Ammon's horn (tissue), 1 donor: Measurements from ENCODE around the gene SYNM.

Source experiments
- DNase-seq: peaks from one replicate; pipeline ENCODE4 v3.0.0-alpha.2; 2016; ENCODE audit warnings: low spot score

Gene SYNM

DNA sequence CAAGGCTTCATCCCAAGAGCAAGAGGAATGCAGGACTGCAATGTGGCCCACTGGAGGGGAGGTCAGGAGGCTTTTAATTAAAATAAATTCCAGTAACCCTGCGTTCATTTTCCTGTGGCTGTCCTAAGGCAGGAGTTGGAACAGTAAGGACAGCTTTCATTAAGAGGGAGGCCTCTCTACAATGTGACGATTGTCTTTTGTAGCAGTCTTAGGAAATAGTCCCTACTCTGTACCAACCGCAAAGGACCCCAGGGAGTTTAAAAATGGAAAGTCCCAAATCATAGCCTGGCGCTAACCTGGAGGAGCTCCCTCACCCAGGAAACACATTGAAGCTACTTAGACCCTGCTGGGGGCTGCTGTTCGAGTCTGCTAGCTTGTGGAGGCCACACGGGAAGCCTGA, 62.8 kb downstream of the SYNM start:
- no peak for DNase-seq

DNA sequence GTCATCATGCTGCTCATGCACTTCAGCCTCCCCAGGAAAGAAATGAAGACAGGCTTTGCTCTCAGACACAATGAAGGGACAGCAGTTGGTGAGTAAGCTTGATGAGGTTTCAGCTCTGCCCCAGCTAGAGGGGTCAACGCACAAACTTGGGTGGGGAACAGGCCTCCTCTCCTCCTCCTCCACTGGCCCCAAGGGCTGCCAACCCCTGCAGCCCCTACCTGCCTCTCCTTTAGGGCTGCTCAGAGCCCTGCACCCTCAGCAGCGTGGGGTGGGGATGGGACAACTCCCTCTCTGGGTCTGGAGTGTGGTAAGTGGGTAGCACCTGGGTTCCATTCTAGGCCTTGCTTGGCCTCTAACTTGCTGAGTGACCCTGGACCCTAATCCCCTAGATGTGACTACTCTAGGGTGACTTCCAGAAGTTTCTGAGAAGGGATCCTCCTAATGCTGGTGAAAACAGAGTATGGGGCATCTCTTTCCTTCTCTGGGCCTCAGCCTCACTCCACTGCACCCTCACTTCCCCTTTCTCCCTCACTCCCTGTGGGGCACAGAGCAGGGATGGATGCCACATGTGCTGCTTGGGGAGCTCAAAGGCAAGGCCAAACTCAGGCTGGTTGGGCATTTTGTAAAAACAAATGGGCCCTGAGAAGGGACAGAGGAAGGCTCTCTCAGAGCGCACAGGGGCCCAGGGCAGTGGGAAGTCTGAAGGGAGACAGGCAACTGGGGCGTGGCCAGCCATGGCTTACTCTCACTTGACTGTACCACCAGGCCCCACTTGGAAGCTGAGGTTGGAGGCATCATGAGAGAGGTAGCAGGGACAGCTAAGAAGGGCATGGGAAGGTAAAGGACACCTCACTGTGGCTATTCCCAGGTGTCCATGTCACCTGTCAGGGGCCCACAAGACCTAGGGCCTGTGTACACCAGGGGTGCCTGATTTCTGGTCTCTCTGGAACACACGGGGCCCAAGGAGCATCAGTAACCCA, 64.0 kb downstream of the SYNM start:
- DNase-seq: no peak

DNA sequence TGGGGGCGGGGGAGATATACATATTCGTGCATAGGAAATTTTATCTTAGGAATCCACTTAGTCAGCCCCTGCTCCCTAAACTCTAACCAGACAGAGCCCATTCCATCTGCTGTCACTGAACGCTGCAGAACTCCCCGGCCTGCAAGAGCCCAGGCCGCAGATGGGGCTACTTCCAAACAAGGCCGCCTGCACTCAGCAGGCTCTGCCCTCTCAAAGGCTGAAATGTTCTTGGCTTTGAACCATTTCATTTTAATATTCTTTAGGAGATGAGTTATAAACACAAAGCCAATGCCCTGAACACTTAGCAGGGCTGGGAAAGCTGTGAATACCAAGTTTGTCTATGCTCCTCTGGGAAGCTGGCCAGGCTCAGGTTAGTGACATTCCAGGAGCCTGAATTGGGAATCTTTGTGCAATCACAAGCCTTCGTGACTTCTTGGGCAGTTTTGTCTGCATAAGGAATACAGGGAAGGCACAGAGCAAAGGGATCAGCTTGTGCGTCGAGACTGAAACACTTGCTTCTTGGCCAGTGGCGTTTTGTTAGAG, 65.0 kb downstream of the SYNM start:
- no peak for DNase-seq

DNA sequence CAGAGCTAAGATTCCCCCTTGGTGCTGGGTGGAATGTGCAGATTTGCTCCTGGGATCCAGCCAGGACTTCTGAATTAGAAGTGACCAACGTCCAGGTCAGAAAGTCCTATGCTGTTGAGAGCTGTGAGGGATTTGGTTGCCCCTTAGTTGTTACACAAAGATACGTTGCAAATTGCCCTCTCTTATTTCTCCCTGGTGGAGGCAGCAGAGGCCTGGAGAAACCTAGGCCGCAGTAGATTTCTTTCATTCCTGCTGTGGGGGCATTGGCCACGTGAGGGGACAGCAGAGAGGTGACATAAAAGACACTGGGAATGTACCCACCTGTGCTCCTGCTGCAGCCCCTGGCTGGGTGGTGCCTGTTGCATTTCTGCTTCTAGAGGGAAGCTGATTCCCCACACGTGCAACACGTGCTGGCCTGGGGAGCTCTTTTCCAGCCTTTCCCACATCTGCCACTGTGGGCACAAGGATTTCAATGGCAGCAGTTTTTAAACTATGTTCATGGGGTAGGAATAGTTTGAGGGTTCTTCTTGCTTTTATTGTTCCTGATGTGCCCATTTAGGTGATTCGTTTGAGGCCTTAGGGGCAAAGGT, 65.7 kb downstream of the SYNM start:
- no peak for DNase-seq

DNA sequence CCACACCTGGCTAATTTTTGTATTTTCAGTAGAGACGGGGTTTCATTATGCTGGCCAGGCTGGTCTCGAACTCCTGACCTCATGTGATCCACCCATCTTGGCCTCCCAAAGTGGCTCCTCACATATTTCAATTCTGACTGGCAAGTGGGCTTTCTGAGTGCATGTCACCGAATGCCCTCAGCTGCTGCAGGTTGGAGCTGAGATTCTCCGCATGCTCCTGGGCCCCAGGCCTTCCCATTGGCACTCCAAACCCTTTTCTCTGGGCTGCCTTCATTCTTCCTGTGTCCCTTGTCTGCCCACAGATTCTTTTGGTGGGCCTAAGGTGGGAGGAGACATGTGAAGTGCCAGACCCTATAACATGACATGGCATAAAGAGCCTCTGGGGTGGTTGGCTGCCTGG, 67.3 kb downstream of the SYNM start:
- DNase-seq: no peak

DNA sequence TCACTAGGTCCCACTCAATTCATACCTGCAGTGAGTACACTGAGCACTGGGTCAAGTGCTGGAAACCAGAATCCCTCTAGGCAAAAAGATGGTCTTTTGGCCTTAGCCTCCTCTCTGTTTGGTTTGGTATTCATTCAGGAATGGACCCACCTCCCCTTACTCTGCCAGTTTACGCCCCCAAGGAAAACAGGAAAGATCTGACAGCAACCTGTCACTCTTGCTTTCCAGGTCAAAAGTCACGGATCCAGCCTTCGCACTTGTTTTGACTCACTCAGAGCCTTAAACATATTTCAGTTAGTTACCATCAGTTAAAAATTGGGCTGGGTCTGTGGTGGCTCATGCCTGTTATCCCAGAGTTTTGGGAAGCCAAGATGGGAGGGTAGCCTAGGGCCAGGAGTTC, 68.1 kb downstream of the SYNM start:
- DNase-seq: no peak

DNA sequence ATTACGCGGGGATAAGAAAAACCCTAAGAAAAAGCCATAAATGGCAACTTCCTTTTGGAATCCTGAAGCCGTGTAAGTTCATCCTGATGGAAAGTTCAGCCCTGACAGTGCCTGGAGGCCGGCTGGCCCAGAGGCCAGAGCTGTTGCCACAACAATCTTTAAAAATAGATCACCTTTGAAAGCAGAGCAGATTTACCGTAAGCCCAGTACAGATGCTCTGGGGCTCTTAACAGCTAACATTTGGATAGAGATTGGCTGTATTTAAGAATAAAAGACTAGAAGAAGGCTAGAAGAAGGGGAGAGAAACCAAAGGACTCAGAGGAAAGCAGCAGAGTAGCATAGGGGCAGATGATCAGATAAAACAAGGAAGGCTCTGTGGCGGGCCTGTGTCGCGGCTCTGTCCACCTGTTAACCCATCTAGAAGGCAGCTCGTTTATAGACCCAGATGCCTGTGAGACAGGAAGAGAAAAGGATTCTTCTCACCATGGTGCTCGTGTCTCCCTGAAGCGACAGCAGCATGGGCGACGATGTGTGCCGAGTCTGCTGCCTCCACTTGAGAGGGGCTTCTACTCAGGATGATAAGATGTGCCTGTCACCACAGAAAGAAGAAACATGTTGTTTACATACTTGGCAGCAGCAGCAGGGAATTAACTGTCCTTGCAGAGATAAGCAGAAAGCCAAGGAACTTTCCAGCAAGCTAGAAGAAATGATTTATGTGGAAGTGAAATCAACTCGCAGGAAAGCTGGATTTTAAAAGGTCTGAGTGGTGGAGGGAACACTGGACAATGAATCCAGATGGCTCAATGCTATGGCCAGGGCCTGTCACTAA, 69.9 kb downstream of the SYNM start:
- DNase-seq: no peak

DNA sequence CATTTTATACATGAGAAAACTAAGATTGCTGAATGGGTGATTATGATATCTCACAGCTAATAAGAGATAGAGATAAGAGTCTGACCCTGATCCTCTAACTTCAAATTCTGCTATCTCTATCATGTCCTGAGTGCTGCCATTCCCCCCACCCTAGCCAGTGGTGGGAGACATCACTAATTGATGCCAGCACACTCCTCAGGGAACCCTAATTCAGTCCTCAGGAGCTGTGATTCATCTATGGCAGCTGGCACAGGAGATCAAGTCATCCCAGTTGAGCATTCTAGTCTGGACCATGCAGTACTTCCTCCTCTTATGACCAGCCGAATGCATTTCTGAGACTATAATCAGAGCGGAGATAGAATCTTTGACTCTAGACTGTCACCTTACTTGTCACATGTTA, 71.9 kb downstream of the SYNM start:
- no peak for DNase-seq

DNA sequence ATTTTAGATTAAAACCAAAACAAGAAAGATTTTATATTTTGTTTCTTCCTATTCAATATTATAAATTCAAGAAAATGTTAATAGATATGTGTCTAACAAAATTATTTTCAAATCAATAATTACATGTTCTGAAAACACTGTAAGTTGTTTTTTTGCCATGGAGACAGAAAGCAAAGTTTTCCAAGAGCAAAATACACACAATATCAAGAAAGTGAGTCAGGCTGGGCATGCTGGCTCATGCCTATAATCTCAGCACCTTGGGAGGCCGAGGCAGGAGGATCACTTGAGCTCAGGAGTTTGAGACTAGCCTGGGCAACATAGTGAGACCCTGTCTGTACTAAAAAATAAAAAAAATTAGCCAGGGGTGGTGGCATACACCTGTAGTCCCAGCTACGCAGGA, 72.8 kb downstream of the SYNM start:
- no peak for DNase-seq

DNA sequence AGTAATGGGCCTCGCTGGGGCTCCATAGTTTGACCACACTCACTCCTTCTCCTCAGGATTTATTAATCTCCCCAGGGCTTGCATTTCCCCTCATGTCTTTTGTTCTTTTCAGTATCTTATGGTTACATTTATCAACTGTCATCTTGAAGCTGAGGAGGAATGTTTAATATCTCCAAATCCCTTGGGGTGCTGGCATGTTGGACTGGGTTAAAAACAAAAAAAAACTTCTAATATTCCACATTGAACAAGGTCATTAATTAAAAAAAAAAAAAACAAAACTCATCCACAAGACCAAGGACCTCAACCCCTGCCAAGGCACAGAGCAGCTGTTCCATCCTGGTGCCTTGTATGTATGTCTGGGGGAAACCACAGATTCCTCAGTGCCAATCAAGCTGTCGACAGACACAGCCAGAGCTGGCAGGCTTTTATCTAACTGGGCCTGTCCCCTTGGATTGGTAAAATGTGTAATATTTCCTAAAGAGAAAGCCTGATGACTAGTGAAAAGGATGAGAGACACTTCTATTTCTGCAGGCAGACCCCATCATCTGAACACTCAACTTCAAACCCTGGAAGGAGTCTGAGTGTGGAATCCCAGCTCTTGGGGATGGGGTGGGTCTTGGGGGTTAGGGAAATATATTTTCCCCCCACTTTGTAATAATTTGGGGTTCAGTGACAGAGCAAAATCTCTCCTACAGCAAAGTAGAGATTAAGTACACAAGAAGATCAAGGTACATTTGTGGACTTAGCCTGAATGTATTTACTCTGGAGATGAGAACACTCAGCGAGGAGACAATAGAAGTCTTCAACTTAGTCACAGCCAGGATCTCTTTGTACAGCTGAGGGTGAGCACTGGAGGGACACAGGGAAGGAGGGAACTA, 75.4 kb downstream of the SYNM start:
- DNase-seq: no peak

DNA sequence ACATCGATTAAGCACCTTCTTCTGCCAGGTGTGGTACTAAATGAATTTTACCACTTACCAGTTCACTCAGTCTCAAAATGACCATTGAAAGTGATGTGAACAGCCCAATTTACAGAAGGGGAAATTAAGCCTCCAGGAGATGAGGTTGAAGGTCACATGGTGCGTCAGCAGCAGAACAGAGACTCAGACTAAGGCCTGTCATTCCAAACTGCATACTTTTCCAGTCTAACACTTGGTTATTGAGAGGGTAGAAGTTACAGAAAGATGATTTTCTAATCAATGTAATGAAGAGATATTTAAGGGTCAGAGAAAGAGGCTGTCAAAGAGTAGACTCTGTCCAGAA, 76.1 kb downstream of the SYNM start:
- no peak for DNase-seq

DNA sequence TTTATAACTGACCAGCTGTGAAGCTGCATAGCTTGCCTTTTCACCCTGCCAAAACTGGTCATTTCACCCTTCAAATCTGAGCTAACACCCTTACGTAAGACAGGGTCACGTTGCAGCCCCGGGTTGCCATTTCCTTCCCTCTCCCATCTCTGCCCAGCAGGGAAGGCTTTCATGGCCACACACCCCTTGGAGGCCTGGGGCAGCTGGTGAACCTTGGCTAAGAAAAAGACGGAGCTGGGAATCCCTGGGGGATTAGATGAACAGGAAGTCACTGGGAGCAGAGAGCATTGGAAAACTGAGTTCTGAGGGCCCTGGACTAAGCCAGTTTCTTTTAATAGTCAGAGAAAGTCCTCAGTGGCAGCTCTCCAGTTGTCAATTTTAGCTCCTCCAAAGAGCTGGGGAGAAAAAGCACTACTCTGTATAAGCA, 76.7 kb downstream of the SYNM start:
- DNase-seq: no peak

DNA sequence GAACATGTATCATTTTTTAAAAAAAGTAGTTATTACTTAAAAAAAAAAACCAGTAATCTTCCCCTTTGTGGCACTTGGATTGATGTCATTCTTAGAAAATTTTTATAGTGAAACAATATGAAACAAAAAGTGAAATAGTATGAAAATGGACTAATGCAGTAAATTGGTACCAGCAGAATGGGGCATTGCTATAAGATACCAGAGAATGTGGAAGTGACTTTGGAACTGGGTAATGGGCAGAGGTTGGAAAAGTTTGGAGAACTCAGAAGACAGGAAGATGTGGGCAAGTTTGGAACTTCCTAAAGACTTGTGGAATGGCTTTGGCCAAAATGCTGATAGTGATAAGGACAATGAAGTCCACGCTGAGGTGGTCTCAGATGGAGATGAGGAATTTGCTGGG, 77.9 kb downstream of the SYNM start:
- no peak for DNase-seq
